ENCODE data around the gene CMTM8. TPM values are rescaled to one million over a fixed set of nuclear protein-coding genes. Genes with fewer than 3 reads are reported as not detected.

Gene CMTM8
- polyA plus RNA-seq, 2 of the 4 experiments (the other 2 are of a cell fraction), result 8.4 to 15.6 TPM

GRCh38 chr3:32262201-32262600 is 23.7 kb downstream of the CMTM8 start:
- peaks cover 10% of the 10 kb centered on the region; the same call in 2 of the 3 replicates for H3K4me1 ChIP-seq
- WGBS (ENCODE audit: missing lambda C conversion rate), result 90% methylated on average over 2 of the region's 2 CpGs
- DNase-seq (ENCODE audit: low read depth in 1 of 2, low spot score in 1 of 2) (no peak), ATAC-seq (no peak), FAIRE-seq (no peak)
- CTCF ChIA-PET, result interaction anchor here (1.0 to 1.2 kb wide), 2 partner anchors 14 to 48 kb away, joined by 3 read pairs; no protein-coding TSS in a partner anchor
- H3K27ac ChIP-seq, result no peak overlapping the region
- H3K9me3 ChIP-seq, result no peaks in the 10 kb centered on the region
- POLR2A ChIA-PET, result no interaction called here
- no peak overlapping the region for H3K4me2 ChIP-seq
- TF ChIP-seq HOXB5 (CRISPR knock-in tag; IDR thresholded peaks at IDR 0.05) (no peak), ZC3H11A (IDR thresholded peaks at IDR 0.05) (no peak), HOXB13 (CRISPR knock-in tag; IDR thresholded peaks at IDR 0.05; ENCODE audit: low read depth) (no peak), REST (IDR thresholded peaks at IDR 0.05) (no peak), MAFK (IDR thresholded peaks at IDR 0.05; ENCODE audit: partially characterized antibody) (no peak), FOXS1 (CRISPR knock-in tag; IDR thresholded peaks at IDR 0.05) (no peak), EHMT2 (IDR thresholded peaks at IDR 0.05; ENCODE audit: low read depth) (no peak), ZSCAN20 (CRISPR knock-in tag; IDR thresholded peaks at IDR 0.05) (no peak), RNF2 (IDR thresholded peaks at IDR 0.05; ENCODE audit: borderline replicate concordance, low read depth) (no peak), CHD4 (IDR thresholded peaks at IDR 0.05; ENCODE audit: borderline replicate concordance) (no peak), HEYL (CRISPR knock-in tag; IDR thresholded peaks at IDR 0.05) (no peak), SMC3 (IDR thresholded peaks at IDR 0.05) (no peak), JUNB (IDR thresholded peaks at IDR 0.05) (no peak)
- TF ChIP-seq, protein P1, sequence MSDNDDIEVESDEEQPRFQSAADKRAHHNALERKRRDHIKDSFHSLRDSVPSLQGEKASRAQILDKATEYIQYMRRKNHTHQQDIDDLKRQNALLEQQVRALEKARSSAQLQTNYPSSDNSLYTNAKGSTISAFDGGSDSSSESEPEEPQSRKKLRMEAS (IDR thresholded peaks at IDR 0.05), result no peak
- TF ChIP-seq, protein P2, sequence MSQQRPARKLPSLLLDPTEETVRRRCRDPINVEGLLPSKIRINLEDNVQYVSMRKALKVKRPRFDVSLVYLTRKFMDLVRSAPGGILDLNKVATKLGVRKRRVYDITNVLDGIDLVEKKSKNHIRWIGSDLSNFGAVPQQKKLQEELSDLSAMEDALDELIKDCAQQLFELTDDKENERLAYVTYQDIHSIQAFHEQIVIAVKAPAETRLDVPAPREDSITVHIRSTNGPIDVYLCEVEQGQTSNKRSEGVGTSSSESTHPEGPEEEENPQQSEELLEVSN (IDR thresholded peaks at IDR 0.05; ENCODE audit: borderline replicate concordance, low read depth), result no peak
- H3K4me3 ChIP-seq, result no peak overlapping the region

- ATAC-seq (no peak), DNase-seq (ENCODE audit: low read depth in 1 of 2, low spot score in 1 of 2) (no peak), FAIRE-seq (no peak)
- Histone ChIP-seq H3K4me1 (peaks cover 5% of the 10 kb centered on the region; the same call in 1 of the 3 replicates), H3K4me2 (no peak overlapping the region), H3K27ac (no peak overlapping the region), H3K4me3 (no peak overlapping the region), H3K9me3 (no peaks in the 10 kb centered on the region)
- WGBS (ENCODE audit: missing lambda C conversion rate), result 85% methylated on average over 1 of the region's 1 CpG
- ChIA-PET POLR2A (no interaction called here), CTCF (interaction anchor here (0.8 to 1.9 kb wide), 2 partner anchors 22 to 194 kb away, joined by 3 to 6 read pairs; no protein-coding TSS in a partner anchor)
- TF ChIP-seq ZFP36 (IDR thresholded peaks at IDR 0.05; ENCODE audit: borderline replicate concordance, partially characterized antibody) (no peak), CBX2 (IDR thresholded peaks at IDR 0.05; ENCODE audit: borderline replicate concordance, low read depth) (no peak), PHF8 (IDR thresholded peaks at IDR 0.05; ENCODE audit: borderline replicate concordance, low read depth) (no peak), RNF2 (IDR thresholded peaks at IDR 0.05; ENCODE audit: borderline replicate concordance, low read depth) (no peak), HMGXB4 (CRISPR knock-in tag; IDR thresholded peaks at IDR 0.05; ENCODE audit: borderline replicate concordance) (no peak), NFE2L2 (conservative IDR thresholded peaks at IDR 0.05; ENCODE audit: low read length) (no peak), SMC3 (IDR thresholded peaks at IDR 0.05) (no peak), TFCP2L1 (CRISPR knock-in tag; IDR thresholded peaks at IDR 0.05) (no peak), CHD2 (IDR thresholded peaks at IDR 0.05; ENCODE audit: low read length, partially characterized antibody) (no peak), HOXA7 (CRISPR knock-in tag; IDR thresholded peaks at IDR 0.05) (no peak), CTCF (IDR thresholded peaks at IDR 0.05) (no peak), MAFK (IDR thresholded peaks at IDR 0.05; ENCODE audit: partially characterized antibody) (no peak), ATOH8 (CRISPR knock-in tag; IDR thresholded peaks at IDR 0.05; ENCODE audit: low read depth) (no peak), NPAS2 (CRISPR knock-in tag; IDR thresholded peaks at IDR 0.05; ENCODE audit: borderline replicate concordance) (no peak), FOSL2 (IDR thresholded peaks at IDR 0.05) (no peak), FOSL2 (CRISPR knock-in tag; IDR thresholded peaks at IDR 0.05) (no peak)
Measured at GRCh38 chr3:32274306-32274705, 35.8 kb downstream of the CMTM8 start.

Measured in A549 (cell line).